Liver (tissue), 9 donors: Measurements from ENCODE around the gene NOC4L. TPM values are rescaled to one million over a fixed set of nuclear protein-coding genes. Genes with fewer than 3 reads are reported as not detected.

Experiments
- DNase-seq: peaks from one replicate; pipeline ENCODE4 v3.0.0-alpha.2; 2017; ENCODE audit warnings: low spot score
- H3K27ac ChIP-seq, 2 donors: one replicate each; pipeline ENCODE4 v1.7.0; 2013; ENCODE audit warnings: inconsistent platforms in 2 of 2, low read length in 2 of 2, control low read depth in 1 of 2, low read depth in 1 of 2, mild to moderate bottlenecking in 1 of 2
- H3K27me3 ChIP-seq, 4 donors: one replicate each; pipeline versions ENCODE4 v1.6.1 to v1.7.0; 2013; ENCODE audit warnings: low read length in 3 of 4, inconsistent platforms in 1 of 4, mild to moderate bottlenecking in 1 of 4, moderate library complexity in 1 of 4; ENCODE audit not compliant: control insufficient read depth in 4 of 4, insufficient read depth in 4 of 4
- H3K36me3 ChIP-seq, 4 donors: one replicate each; pipeline versions ENCODE4 v1.6.1 to v1.7.0; 2013; ENCODE audit warnings: low read length in 3 of 4, mild to moderate bottlenecking in 3 of 4, low read depth in 1 of 4, moderate library complexity in 1 of 4; ENCODE audit not compliant: control insufficient read depth in 4 of 4, insufficient read depth in 3 of 4
- H3K4me1 ChIP-seq, 4 donors: one replicate each; pipeline versions ENCODE4 v1.6.1 to v1.7.0; 2013; ENCODE audit warnings: low read length in 3 of 4, mild to moderate bottlenecking in 3 of 4, moderate library complexity in 1 of 4; ENCODE audit not compliant: control insufficient read depth in 4 of 4, insufficient read depth in 4 of 4
- H3K4me3 ChIP-seq, 3 donors: one replicate each; pipeline versions ENCODE4 v1.6.1 to v1.7.0; 2013; ENCODE audit warnings: low read length in 3 of 3, control low read depth in 1 of 3, low read depth in 1 of 3, mild to moderate bottlenecking in 1 of 3
- H3K9ac ChIP-seq, 2 donors: one replicate each; pipeline ENCODE4 v1.7.0; 2013; ENCODE audit warnings: low read length in 2 of 2, mild to moderate bottlenecking in 2 of 2, moderate library complexity in 2 of 2, control low read depth in 1 of 2, low read depth in 1 of 2
- H3K9me3 ChIP-seq, 4 donors: one replicate each; pipeline versions ENCODE4 v1.6.1 to v1.7.0; 2013; ENCODE audit warnings: low read length in 3 of 4; ENCODE audit not compliant: control insufficient read depth in 4 of 4
- EGR1 ChIP-seq, 2 donors: IDR thresholded peaks; 2 replicates each; pipeline ENCODE4 v1.6.1; 2016 to 2018; ENCODE audit warnings: antibody characterized with exemption in 2 of 2, low read depth in 2 of 2
- FOXA1 ChIP-seq: IDR thresholded peaks from 2 replicates; pipeline ENCODE4 v1.6.1; 2016; ENCODE audit warnings: antibody characterized with exemption
- FOXA2 ChIP-seq: IDR thresholded peaks from 2 replicates; pipeline ENCODE4 v1.6.1; 2016; ENCODE audit warnings: antibody characterized with exemption
- HNF4G ChIP-seq: IDR thresholded peaks from 2 replicates; pipeline ENCODE4 v1.6.1; 2016; ENCODE audit warnings: antibody characterized with exemption
- JUND ChIP-seq, 2 donors: IDR thresholded peaks; 2 replicates each; pipeline ENCODE4 v1.6.1; 2016; ENCODE audit warnings: antibody characterized with exemption in 2 of 2
- NR2F2 ChIP-seq: IDR thresholded peaks from 2 replicates; pipeline ENCODE4 v1.6.1; 2016; ENCODE audit warnings: antibody characterized with exemption
- RAD21 ChIP-seq, 2 donors: IDR thresholded peaks; 2 replicates each; pipeline ENCODE4 v1.6.1; 2016; ENCODE audit warnings: antibody characterized with exemption in 2 of 2, mild to moderate bottlenecking in 2 of 2
- RXRA ChIP-seq, 2 donors: IDR thresholded peaks; 2 replicates each; pipeline ENCODE4 v1.6.1; 2017 to 2018; ENCODE audit warnings: antibody characterized with exemption in 2 of 2, mild to moderate bottlenecking in 1 of 2
- SP1 ChIP-seq: IDR thresholded peaks from 2 replicates; pipeline ENCODE4 v1.6.1; 2018; ENCODE audit warnings: antibody characterized with exemption, mild to moderate bottlenecking
- TAF1 ChIP-seq: conservative IDR thresholded peaks from 2 replicates; pipeline ENCODE4 v1.6.1; 2016; ENCODE audit warnings: antibody characterized with exemption, mild to moderate bottlenecking
- YY1 ChIP-seq: IDR thresholded peaks from 2 replicates; pipeline ENCODE4 v1.6.1; 2016; ENCODE audit warnings: antibody characterized with exemption, mild to moderate bottlenecking
- WGBS: extraction: QIAGEN DNeasy Blood & Tissue Kit; methylation state at CpG from one replicate; pipeline ENCODE4 v1.1.7; 2013; 5-methylcytosine and 5-hydroxymethylcytosine counted together
- polyA plus RNA-seq, 2 donors: library from polyadenylated mRNA; stranded (reverse) in 1 of 2; unstranded in 1 of 2; fragments of 200-250 nt in 1 of 2; fragments of >200 nt in 1 of 2; fragmentation: Nextera tagmentation in 1 of 2; extraction: Ambion mirVana in 1 of 2; gene quantifications; one replicate each; pipeline versions ENCODE4 v1.2.1 to v1.2.3, GENCODE V29; 2013 to 2015
- total RNA-seq, 2 donors: library from RNA; depleted of rRNA; stranded (reverse); fragments of >200 nt; gene quantifications; one replicate each; pipeline ENCODE4 v1.2.3, GENCODE V29; 2014
- TF ChIP-seq, protein P1 (sequence below): IDR thresholded peaks from 2 replicates; pipeline ENCODE4 v1.6.1; 2016; ENCODE audit warnings: antibody characterized with exemption
- TF ChIP-seq, protein P2 (sequence below): IDR thresholded peaks from 2 replicates; pipeline ENCODE4 v1.6.1; 2016; ENCODE audit warnings: antibody characterized with exemption, mild to moderate bottlenecking
- TF ChIP-seq, protein P3 (sequence below): IDR thresholded peaks from 2 replicates; pipeline ENCODE4 v1.6.1; 2016; ENCODE audit warnings: antibody characterized with exemption
- TF ChIP-seq, protein P4 (sequence below): fragments of 150-350 bp; IDR thresholded peaks from 2 replicates; pipeline ENCODE4 v1.5.1; 2017; ENCODE audit warnings: improper control_type of control experiment, low read depth, low read length; ENCODE audit not compliant: missing input control
- TF ChIP-seq, protein P5 (sequence below): IDR thresholded peaks from 2 replicates; pipeline ENCODE4 v1.6.1; 2016; ENCODE audit warnings: antibody characterized with exemption
- donor health status: healthy.
- donor health status: healthy.
- donor health status: healthy.
- donor health status: healthy.
- donor health status: healthy.

NOC4L gene
- total and polyA plus RNA-seq, 4 donors: 6.4 to 11.6 (median 8.4) TPM

DNA sequence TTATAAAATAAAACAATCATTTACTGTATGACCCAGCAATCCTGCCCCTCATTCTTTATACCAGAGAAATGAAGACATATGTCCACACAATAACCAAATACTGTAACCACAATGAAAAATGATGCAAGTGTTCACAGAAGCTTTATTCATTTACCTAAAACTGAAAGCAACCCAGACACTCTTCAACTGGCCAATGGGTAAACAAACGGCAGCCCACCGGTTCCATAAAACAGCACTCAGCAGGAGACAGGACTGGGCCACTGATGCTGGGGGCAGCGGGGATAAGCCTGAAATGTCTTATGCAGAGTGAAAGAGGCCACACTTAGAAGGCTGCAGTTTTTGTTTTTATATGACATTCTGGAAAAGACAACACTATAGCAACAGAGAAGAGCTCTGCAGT lies 15.2 kb upstream of the NOC4L start:
- Histone ChIP-seq H3K4me3 (no peak overlapping the region), H3K36me3 (peaks cover 6 to 38% (median 16%) of the 10 kb centered on the region in 4 donors), H3K27ac (no peak overlapping the region), H3K9me3 (no peaks in the 10 kb centered on the region), H3K27me3 (no peaks in the 10 kb centered on the region), H3K4me1 (no peaks in the 10 kb centered on the region), H3K9ac (no peak overlapping the region)
- DNase-seq: no peak
- TF ChIP-seq, protein P1, sequence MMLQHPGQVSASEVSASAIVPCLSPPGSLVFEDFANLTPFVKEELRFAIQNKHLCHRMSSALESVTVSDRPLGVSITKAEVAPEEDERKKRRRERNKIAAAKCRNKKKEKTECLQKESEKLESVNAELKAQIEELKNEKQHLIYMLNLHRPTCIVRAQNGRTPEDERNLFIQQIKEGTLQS: no peak
- TF ChIP-seq, protein P2, sequence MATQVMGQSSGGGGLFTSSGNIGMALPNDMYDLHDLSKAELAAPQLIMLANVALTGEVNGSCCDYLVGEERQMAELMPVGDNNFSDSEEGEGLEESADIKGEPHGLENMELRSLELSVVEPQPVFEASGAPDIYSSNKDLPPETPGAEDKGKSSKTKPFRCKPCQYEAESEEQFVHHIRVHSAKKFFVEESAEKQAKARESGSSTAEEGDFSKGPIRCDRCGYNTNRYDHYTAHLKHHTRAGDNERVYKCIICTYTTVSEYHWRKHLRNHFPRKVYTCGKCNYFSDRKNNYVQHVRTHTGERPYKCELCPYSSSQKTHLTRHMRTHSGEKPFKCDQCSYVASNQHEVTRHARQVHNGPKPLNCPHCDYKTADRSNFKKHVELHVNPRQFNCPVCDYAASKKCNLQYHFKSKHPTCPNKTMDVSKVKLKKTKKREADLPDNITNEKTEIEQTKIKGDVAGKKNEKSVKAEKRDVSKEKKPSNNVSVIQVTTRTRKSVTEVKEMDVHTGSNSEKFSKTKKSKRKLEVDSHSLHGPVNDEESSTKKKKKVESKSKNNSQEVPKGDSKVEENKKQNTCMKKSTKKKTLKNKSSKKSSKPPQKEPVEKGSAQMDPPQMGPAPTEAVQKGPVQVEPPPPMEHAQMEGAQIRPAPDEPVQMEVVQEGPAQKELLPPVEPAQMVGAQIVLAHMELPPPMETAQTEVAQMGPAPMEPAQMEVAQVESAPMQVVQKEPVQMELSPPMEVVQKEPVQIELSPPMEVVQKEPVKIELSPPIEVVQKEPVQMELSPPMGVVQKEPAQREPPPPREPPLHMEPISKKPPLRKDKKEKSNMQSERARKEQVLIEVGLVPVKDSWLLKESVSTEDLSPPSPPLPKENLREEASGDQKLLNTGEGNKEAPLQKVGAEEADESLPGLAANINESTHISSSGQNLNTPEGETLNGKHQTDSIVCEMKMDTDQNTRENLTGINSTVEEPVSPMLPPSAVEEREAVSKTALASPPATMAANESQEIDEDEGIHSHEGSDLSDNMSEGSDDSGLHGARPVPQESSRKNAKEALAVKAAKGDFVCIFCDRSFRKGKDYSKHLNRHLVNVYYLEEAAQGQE: no peak
- TF ChIP-seq TAF1 (no peak), FOXA2 (no peak), SP1 (no peak), RXRA (IDR thresholded peaks at IDR 0.05) (no peak), EGR1 (IDR thresholded peaks at IDR 0.05; ENCODE audit: low read depth in 2 of 2) (no peak), YY1 (no peak), RAD21 (IDR thresholded peaks at IDR 0.05) (no peak), FOXA1 (no peak), NR2F2 (no peak), JUND (IDR thresholded peaks at IDR 0.05) (no peak), HNF4G (no peak)
- TF ChIP-seq, protein P3, sequence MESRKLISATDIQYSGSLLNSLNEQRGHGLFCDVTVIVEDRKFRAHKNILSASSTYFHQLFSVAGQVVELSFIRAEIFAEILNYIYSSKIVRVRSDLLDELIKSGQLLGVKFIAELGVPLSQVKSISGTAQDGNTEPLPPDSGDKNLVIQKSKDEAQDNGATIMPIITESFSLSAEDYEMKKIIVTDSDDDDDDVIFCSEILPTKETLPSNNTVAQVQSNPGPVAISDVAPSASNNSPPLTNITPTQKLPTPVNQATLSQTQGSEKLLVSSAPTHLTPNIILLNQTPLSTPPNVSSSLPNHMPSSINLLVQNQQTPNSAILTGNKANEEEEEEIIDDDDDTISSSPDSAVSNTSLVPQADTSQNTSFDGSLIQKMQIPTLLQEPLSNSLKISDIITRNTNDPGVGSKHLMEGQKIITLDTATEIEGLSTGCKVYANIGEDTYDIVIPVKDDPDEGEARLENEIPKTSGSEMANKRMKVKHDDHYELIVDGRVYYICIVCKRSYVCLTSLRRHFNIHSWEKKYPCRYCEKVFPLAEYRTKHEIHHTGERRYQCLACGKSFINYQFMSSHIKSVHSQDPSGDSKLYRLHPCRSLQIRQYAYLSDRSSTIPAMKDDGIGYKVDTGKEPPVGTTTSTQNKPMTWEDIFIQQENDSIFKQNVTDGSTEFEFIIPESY: no peak
- TF ChIP-seq, protein P4, sequence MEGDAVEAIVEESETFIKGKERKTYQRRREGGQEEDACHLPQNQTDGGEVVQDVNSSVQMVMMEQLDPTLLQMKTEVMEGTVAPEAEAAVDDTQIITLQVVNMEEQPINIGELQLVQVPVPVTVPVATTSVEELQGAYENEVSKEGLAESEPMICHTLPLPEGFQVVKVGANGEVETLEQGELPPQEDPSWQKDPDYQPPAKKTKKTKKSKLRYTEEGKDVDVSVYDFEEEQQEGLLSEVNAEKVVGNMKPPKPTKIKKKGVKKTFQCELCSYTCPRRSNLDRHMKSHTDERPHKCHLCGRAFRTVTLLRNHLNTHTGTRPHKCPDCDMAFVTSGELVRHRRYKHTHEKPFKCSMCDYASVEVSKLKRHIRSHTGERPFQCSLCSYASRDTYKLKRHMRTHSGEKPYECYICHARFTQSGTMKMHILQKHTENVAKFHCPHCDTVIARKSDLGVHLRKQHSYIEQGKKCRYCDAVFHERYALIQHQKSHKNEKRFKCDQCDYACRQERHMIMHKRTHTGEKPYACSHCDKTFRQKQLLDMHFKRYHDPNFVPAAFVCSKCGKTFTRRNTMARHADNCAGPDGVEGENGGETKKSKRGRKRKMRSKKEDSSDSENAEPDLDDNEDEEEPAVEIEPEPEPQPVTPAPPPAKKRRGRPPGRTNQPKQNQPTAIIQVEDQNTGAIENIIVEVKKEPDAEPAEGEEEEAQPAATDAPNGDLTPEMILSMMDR: no peak
- TF ChIP-seq, protein P5, sequence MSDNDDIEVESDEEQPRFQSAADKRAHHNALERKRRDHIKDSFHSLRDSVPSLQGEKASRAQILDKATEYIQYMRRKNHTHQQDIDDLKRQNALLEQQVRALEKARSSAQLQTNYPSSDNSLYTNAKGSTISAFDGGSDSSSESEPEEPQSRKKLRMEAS: no peak
- WGBS: 98% methylated on average over 3 of the region's 3 CpGs

DNA sequence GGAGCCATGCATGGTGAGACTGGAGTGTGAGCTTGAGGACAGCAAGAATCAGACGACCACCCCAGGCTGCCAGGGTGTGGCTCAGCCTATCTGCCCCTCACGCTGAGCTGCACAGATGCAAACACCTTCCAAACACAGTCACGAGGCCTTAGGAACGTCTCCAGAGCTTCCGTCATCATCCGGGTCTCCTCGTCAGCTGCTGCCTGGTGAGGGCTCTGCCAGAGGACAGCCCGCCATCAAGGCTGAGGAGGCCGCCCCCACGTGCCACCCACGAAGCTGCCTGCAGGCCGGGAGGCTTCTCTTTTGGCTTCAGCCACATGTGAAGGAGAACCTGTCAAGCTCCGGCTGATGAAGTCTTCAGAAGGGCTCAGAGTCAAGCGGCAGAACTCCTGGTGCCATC lies 13.6 kb upstream of the NOC4L start:
- DNase-seq: no peak
- H3K9ac ChIP-seq: no peak overlapping the region
- no peak overlapping the region for H3K4me3 ChIP-seq
- no peaks in the 10 kb centered on the region for H3K27me3 ChIP-seq
- no peaks in the 10 kb centered on the region for H3K4me1 ChIP-seq
- H3K36me3 ChIP-seq: peaks cover 2 to 28% (median 16%) of the 10 kb centered on the region in 4 donors
- H3K27ac ChIP-seq: no peak overlapping the region
- H3K9me3 ChIP-seq: no peaks in the 10 kb centered on the region
- no peak for TF ChIP-seq RAD21 (IDR thresholded peaks at IDR 0.05)
- 95% methylated on average over 14 of the region's 14 CpGs for WGBS
